ENCODE results near the gene SLC30A9. TPM values are rescaled to one million over a fixed set of nuclear protein-coding genes. Genes with fewer than 3 reads are reported as not detected.

The SLC30A9 gene
- total RNA-seq, 4 donors from 2014 or later, result 39.4 to 54.9 (median 46.7) TPM

- Histone ChIP-seq H3K36me3 (peaks cover 0 to 31% of the 10 kb centered on the region in 2 donors), H3K27me3 (no peaks in the 10 kb centered on the region), H3K4me1 (no peaks in the 10 kb centered on the region), H3K9me3 (no peaks in the 10 kb centered on the region), H3K4me3 (no peak overlapping the region), H3K27ac (no peak overlapping the region)
- TF ChIP-seq POLR2A (IDR thresholded peaks at IDR 0.05) (no peak), EP300 (IDR thresholded peaks at IDR 0.05) (no peak), POLR2AphosphoS5 (IDR thresholded peaks at IDR 0.05) (no peak)
- TF ChIP-seq, protein P1, sequence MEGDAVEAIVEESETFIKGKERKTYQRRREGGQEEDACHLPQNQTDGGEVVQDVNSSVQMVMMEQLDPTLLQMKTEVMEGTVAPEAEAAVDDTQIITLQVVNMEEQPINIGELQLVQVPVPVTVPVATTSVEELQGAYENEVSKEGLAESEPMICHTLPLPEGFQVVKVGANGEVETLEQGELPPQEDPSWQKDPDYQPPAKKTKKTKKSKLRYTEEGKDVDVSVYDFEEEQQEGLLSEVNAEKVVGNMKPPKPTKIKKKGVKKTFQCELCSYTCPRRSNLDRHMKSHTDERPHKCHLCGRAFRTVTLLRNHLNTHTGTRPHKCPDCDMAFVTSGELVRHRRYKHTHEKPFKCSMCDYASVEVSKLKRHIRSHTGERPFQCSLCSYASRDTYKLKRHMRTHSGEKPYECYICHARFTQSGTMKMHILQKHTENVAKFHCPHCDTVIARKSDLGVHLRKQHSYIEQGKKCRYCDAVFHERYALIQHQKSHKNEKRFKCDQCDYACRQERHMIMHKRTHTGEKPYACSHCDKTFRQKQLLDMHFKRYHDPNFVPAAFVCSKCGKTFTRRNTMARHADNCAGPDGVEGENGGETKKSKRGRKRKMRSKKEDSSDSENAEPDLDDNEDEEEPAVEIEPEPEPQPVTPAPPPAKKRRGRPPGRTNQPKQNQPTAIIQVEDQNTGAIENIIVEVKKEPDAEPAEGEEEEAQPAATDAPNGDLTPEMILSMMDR (IDR thresholded peaks at IDR 0.05), result peak in 1 of 4 experiments; percentile 10
- 17 to 27% methylated on average over 1 of the region's 1 CpG for WGBS, 2 donors (ENCODE audit: low coverage in 1 of 2)
- no peak for ATAC-seq
Measured at GRCh38 chr4:41957634-41958033, 32.7 kb upstream of the SLC30A9 start.

- no peak overlapping the region for H3K27ac ChIP-seq
- no peaks in the 10 kb centered on the region for H3K36me3 ChIP-seq
- no peak for ATAC-seq
- H3K27me3 ChIP-seq, result no peaks in the 10 kb centered on the region
- no peaks in the 10 kb centered on the region for H3K4me1 ChIP-seq
- H3K9me3 ChIP-seq, result no peaks in the 10 kb centered on the region
- no peak for TF ChIP-seq EP300 (IDR thresholded peaks at IDR 0.05)
- TF ChIP-seq, protein P1 (IDR thresholded peaks at IDR 0.05), result peak in 2 of 4 experiments; percentile 12 to 17
- H3K4me3 ChIP-seq, result no peak overlapping the region
- 88% methylated on average over 4 of the region's 4 CpGs; no CpG with 5 or more reads in 1 of the 2 donors for WGBS, 2 donors (ENCODE audit: low coverage in 1 of 2)
Measured at GRCh38 chr4:41963105-41963504, 27.2 kb upstream of the SLC30A9 start.

- Histone ChIP-seq H3K4me1 (no peaks in the 10 kb centered on the region), H3K4me3 (no peak overlapping the region), H3K36me3 (no peaks in the 10 kb centered on the region), H3K27ac (no peak overlapping the region), H3K9me3 (no peaks in the 10 kb centered on the region), H3K27me3 (no peaks in the 10 kb centered on the region)
- WGBS, 2 donors (ENCODE audit: low coverage in 1 of 2), result 92 to 100% methylated on average over 1 of the region's 1 CpG
- TF ChIP-seq EP300 (IDR thresholded peaks at IDR 0.05) (no peak), POLR2A (IDR thresholded peaks at IDR 0.05) (no peak), POLR2AphosphoS5 (IDR thresholded peaks at IDR 0.05) (no peak)
- TF ChIP-seq, protein P1 (IDR thresholded peaks at IDR 0.05), result no peak
- ATAC-seq, result no peak
Measured at GRCh38 chr4:41964401-41964800, 25.9 kb upstream of the SLC30A9 start.

DNA sequence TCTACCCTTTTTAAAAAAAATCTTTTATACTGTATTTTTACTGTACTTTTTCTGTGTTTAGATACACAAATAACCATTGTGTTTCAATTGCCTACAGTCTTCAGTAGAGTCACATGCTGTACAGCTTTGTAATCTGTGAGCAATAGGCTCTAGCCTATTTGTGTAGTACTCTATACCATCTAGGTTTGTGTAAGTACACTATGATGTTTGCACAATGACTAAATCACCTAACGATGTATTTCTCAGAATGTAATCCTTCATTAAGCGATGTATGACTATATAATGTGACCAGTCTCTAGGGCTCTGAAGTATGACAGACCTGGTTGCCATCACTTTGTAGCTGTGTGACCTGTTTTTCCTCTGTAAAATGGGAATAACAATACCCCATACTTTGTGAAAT is 22.9 kb upstream of the SLC30A9 start:
- H3K27me3 ChIP-seq, result no peaks in the 10 kb centered on the region
- ATAC-seq, result no peak
- 94 to 97% methylated on average over 2 of the region's 2 CpGs for WGBS, 2 donors (ENCODE audit: low coverage in 1 of 2)
- no peaks in the 10 kb centered on the region for H3K36me3 ChIP-seq
- no peaks in the 10 kb centered on the region for H3K9me3 ChIP-seq
- H3K4me1 ChIP-seq, result no peaks in the 10 kb centered on the region
- no peak overlapping the region for H3K27ac ChIP-seq
- H3K4me3 ChIP-seq, result no peak overlapping the region
- TF ChIP-seq EP300 (IDR thresholded peaks at IDR 0.05) (no peak), POLR2AphosphoS5 (IDR thresholded peaks at IDR 0.05) (no peak), POLR2A (IDR thresholded peaks at IDR 0.05) (no peak)
- TF ChIP-seq, protein P1 (IDR thresholded peaks at IDR 0.05), result no peak

- Histone ChIP-seq H3K4me1 (no peaks in the 10 kb centered on the region), H3K27me3 (no peaks in the 10 kb centered on the region), H3K36me3 (no peaks in the 10 kb centered on the region), H3K27ac (no peak overlapping the region), H3K4me3 (no peak overlapping the region), H3K9me3 (no peaks in the 10 kb centered on the region)
- TF ChIP-seq, protein P1 (IDR thresholded peaks at IDR 0.05), result no peak
- no peak for TF ChIP-seq EP300 (IDR thresholded peaks at IDR 0.05)
- no peak for TF ChIP-seq POLR2AphosphoS5 (IDR thresholded peaks at IDR 0.05)
- no peak for TF ChIP-seq POLR2A (IDR thresholded peaks at IDR 0.05)
- ATAC-seq, result no peak
Measured at GRCh38 chr4:41969671-41970070, 20.7 kb upstream of the SLC30A9 start.

All from gastroesophageal sphincter (tissue), 4 donors.